A549 (cell line): ENCODE results near the gene PVR. TPM values are rescaled to one million over a fixed set of nuclear protein-coding genes. Genes with fewer than 3 reads are reported as not detected.

Experiments
- ATAC-seq, 2 experiments: fragments of 200-7000 bp in 1 of 2; fragments of >200 bp in 1 of 2; cut with Nextera tagmentation in 1 of 2; cut with Tn5 transposase in 1 of 2; 3 replicates each; pipeline versions ENCODE4 v1.8.0 to v1.9.1; 2018 to 2020; ENCODE audit warnings: mild to moderate bottlenecking in 1 of 2, moderate library complexity in 1 of 2
- CTCF ChIA-PET: fragments of 300-600 bp; sonication (Branson Sonifier 250); formaldehyde crosslinking; extraction: SDS; loops from one replicate; lab custom pipeline; 2021; ENCODE audit warnings: antibody characterized with exemption, inconsistent platforms; lab: Yijun Ruan, JAX
- POLR2A ChIA-PET: fragments of 350-600 bp; formaldehyde crosslinking; extraction: SDS; loops from one replicate; lab custom pipeline; 2021; ENCODE audit warnings: antibody characterized with exemption, inconsistent platforms; lab: Yijun Ruan, JAX
- DNase-seq, 2 experiments: peaks; one replicate each; pipeline versions ENCODE4 v3.0.0 to v3.0.0-alpha.2; 2011 to 2016; ENCODE audit warnings: low read depth in 1 of 2, low spot score in 1 of 2
- FAIRE-seq: peaks from 2 replicates; lab custom pipeline; 2011; peaks lifted over from hg19 to GRCh38; lab: Jason Lieb, UNC
- H3K27ac ChIP-seq, 2 experiments: fragments of >200 bp; sonication (Bioruptor Twin); formaldehyde crosslinking; 3 replicates each; pipeline ENCODE4 v1.5.1; 2016 to 2017
- H3K4me1 ChIP-seq: fragments of >200 bp; sonication (Bioruptor Twin); formaldehyde crosslinking; 3 replicates; pipeline ENCODE4 v1.6.1; 2016
- H3K4me2 ChIP-seq: fragments of >200 bp; sonication (Bioruptor Twin); formaldehyde crosslinking; 3 replicates; pipeline ENCODE4 v1.6.1; 2016
- H3K4me3 ChIP-seq: fragments of >200 bp; sonication (Bioruptor Twin); formaldehyde crosslinking; 3 replicates; pipeline ENCODE4 v1.5.1; 2016
- H3K9me3 ChIP-seq: fragments of >200 bp; sonication (Bioruptor Twin); formaldehyde crosslinking; 3 replicates; pipeline ENCODE4 v1.6.1; 2016
- ATOH8 ChIP-seq: fragments of 250-450 bp; sonication (Bioruptor Pico); IDR thresholded peaks from 2 replicates; pipeline ENCODE4 v1.5.0; 2020; ENCODE audit warnings: low read depth, mild to moderate bottlenecking, moderate library complexity
- EHF ChIP-seq: fragments of 250-450 bp; sonication (Bioruptor Pico); IDR thresholded peaks from 2 replicates; pipeline ENCODE4 v1.5.0; 2020; ENCODE audit warnings: mild to moderate bottlenecking
- EP300 ChIP-seq, 2 experiments: fragments of >200 bp; sonication (Bioruptor Twin); formaldehyde crosslinking; IDR thresholded peaks; 2 replicates in 1 of 2; 3 replicates in 1 of 2; pipeline ENCODE4 v1.6.1; 2016 to 2017
- ESRRA ChIP-seq: fragments of 150-350 bp; IDR thresholded peaks from 2 replicates; pipeline ENCODE4 v1.6.1; 2014; ENCODE audit warnings: mild to moderate bottlenecking, low read length, borderline replicate concordance
- FOSB ChIP-seq: fragments of 250-450 bp; sonication (Bioruptor Pico); IDR thresholded peaks from 2 replicates; pipeline ENCODE4 v1.5.0; 2020; ENCODE audit warnings: mild to moderate bottlenecking, moderate library complexity
- FOSL2 ChIP-seq, 2 experiments: fragments of 450-650 bp in 1 of 2; fragments of >200 bp in 1 of 2; sonication (Bioruptor Twin) in 1 of 2; formaldehyde crosslinking; IDR thresholded peaks; 2 replicates each; pipeline versions ENCODE4 v1.5.0 to v1.6.1; 2016 to 2020; ENCODE audit warnings: mild to moderate bottlenecking in 1 of 2, moderate library complexity in 1 of 2
- HMGXB4 ChIP-seq: fragments of 250-450 bp; sonication (Bioruptor Pico); IDR thresholded peaks from 2 replicates; pipeline ENCODE4 v1.5.0; 2021; ENCODE audit warnings: mild to moderate bottlenecking, moderate library complexity, borderline replicate concordance
- JUNB ChIP-seq: fragments of >200 bp; sonication (Bioruptor Twin); formaldehyde crosslinking; IDR thresholded peaks from 2 replicates; pipeline ENCODE4 v1.6.1; 2016
- MAFK ChIP-seq: fragments of 450-650 bp; IDR thresholded peaks from 2 replicates; pipeline ENCODE4 v1.6.1; 2014; ENCODE audit not compliant: partially characterized antibody
- MAX ChIP-seq: IDR thresholded peaks from 2 replicates; pipeline ENCODE4 v1.6.1; 2012
- NFE2L2 ChIP-seq: fragments of 150-350 bp; conservative IDR thresholded peaks from 2 replicates; pipeline ENCODE4 v1.6.1; 2014; ENCODE audit warnings: low read length
- REST ChIP-seq: fragments of 200-600 bp; sonication (generic); IDR thresholded peaks from 2 replicates; pipeline ENCODE4 v1.6.1; 2016; ENCODE audit warnings: antibody characterized with exemption, mild to moderate bottlenecking, moderate library complexity
- TFCP2L1 ChIP-seq: fragments of 250-450 bp; sonication (Bioruptor Pico); IDR thresholded peaks from 2 replicates; pipeline ENCODE4 v1.5.0; 2021; ENCODE audit warnings: mild to moderate bottlenecking
- ZNF302 ChIP-seq: fragments of 250-450 bp; sonication (Bioruptor Pico); IDR thresholded peaks from 2 replicates; pipeline ENCODE4 v1.9.0; 2021; ENCODE audit warnings: inconsistent platforms, mild to moderate bottlenecking, moderate library complexity
- WGBS: methylation state at CpG from one replicate; pipeline ENCODE4 v1.1.6; 2017; ENCODE audit errors: missing lambda C conversion rate; 5-methylcytosine and 5-hydroxymethylcytosine counted together
- polyA plus RNA-seq, 4 experiments: library from polyadenylated mRNA; depleted of rRNA in 3 of 4; stranded (reverse); fragments of >200 nt; fragmentation: RNase III in 1 of 4; extraction: RNeasy Plus Mini Kit Qiagen cat#74134 plus additional on column Dnase treatment in 1 of 4; gene quantifications; 2 replicates in 3 of 4; 3 replicates in 1 of 4; pipeline ENCODE4 v1.2.3, GENCODE V29; 2011 to 2017
- TF ChIP-seq, protein P1 (sequence below): fragments of >200 bp; sonication (Bioruptor Twin); formaldehyde crosslinking; IDR thresholded peaks from 3 replicates; pipeline ENCODE4 v1.6.1; 2016
- TF ChIP-seq, protein P2 (sequence below): IDR thresholded peaks from 2 replicates; pipeline ENCODE4 v1.6.1; 2012; ENCODE audit warnings: low read depth, borderline replicate concordance

PVR gene
- polyA plus RNA-seq, 2 of the 4 experiments (the other 2 are of a cell fraction), result 90.3 to 108 TPM

GRCh38 chr19:44684892-44685863 lies 41.5 kb downstream of the PVR start (continued):
- TF ChIP-seq HMGXB4 (CRISPR knock-in tag), result no peak
- TF ChIP-seq MAX, result peak; percentile 86
- TF ChIP-seq ESRRA, result 0 out of 2 replicates have a peak, but pooled peaks have one; percentile 63

DNA sequence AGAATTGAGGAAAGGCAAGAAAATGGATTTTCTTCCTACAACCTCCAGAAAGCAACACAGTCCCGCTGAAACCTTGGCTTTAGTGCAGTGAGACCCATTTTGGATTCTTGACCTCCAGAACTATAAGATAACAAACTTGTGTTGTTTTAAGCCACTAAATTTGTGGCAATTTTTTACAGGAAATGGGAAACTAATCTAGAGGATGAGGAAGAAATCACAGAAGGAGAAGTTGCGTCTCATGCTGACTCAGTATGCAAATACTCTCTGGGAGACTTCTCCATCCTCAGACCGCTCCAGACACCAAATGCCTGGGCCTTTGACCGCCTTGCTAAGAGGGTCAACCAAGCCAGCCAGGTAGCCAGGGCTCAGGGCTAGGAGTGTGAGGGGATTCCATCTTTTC lies 42.2 kb downstream of the PVR start:
- 16% methylated on average over 4 of the region's 4 CpGs for WGBS
- H3K27ac ChIP-seq, result peak overlapping the region; percentile 87 to 92
- TF ChIP-seq, protein P1, sequence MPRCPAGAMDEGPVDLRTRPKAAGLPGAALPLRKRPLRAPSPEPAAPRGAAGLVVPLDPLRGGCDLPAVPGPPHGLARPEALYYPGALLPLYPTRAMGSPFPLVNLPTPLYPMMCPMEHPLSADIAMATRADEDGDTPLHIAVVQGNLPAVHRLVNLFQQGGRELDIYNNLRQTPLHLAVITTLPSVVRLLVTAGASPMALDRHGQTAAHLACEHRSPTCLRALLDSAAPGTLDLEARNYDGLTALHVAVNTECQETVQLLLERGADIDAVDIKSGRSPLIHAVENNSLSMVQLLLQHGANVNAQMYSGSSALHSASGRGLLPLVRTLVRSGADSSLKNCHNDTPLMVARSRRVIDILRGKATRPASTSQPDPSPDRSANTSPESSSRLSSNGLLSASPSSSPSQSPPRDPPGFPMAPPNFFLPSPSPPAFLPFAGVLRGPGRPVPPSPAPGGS, result 0 out of 3 replicates have a peak, but pooled peaks have one; percentile 27
- peak; percentile 86; the same call in 1 of the 2 replicates for TF ChIP-seq EHF (CRISPR knock-in tag)
- TF ChIP-seq, protein P2, sequence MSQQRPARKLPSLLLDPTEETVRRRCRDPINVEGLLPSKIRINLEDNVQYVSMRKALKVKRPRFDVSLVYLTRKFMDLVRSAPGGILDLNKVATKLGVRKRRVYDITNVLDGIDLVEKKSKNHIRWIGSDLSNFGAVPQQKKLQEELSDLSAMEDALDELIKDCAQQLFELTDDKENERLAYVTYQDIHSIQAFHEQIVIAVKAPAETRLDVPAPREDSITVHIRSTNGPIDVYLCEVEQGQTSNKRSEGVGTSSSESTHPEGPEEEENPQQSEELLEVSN, result no peak
- TF ChIP-seq NFE2L2, result peak; percentile 34; the same call in 1 of the 2 replicates
- TF ChIP-seq ZNF302 (CRISPR knock-in tag), result 0 out of 2 replicates have a peak, but pooled peaks have one; percentile 26
- TF ChIP-seq JUNB, result peak; percentile 30; the same call in 1 of the 2 replicates
- 0 out of 2 replicates have a peak, but pooled peaks have one; percentile 65 for TF ChIP-seq FOSB (CRISPR knock-in tag)
- peak; percentile 79 for TF ChIP-seq MAFK
- TF ChIP-seq FOSL2 (IDR thresholded peaks at IDR 0.05), result 0 out of 2 replicates have a peak, but pooled peaks have one; percentile 30
- peak; percentile 77 for TF ChIP-seq FOSL2 (CRISPR knock-in tag; IDR thresholded peaks at IDR 0.05)
- TF ChIP-seq ATOH8 (CRISPR knock-in tag), result 0 out of 2 replicates have a peak, but pooled peaks have one; percentile 30
- peak in 1 of 2 experiments; percentile 39; a peak in 1 of 5 replicates for TF ChIP-seq EP300 (IDR thresholded peaks at IDR 0.05)
- no peak for TF ChIP-seq REST
- no peak for TF ChIP-seq TFCP2L1 (CRISPR knock-in tag)
- ATAC-seq, result peak in 1 of 2 experiments; percentile 23; a peak in 3 of 6 replicates
- no peak for FAIRE-seq
- ChIA-PET CTCF (interaction anchor here (1.4 to 26.6 kb wide), 2 partner anchors 28 to 84 kb away, joined by 9 to 694 read pairs; partner anchors contain the start of gene CEACAM16), POLR2A (interaction anchor here (0.6 to 1.1 kb wide), 8 partner anchors 9 to 85 kb away, joined by 3 to 8 read pairs (median 4); partner anchors contain the start of gene PVR)
- peaks cover 84% of the 10 kb centered on the region for H3K4me1 ChIP-seq
- no peaks in the 10 kb centered on the region for H3K9me3 ChIP-seq
- H3K4me3 ChIP-seq, result no peak overlapping the region
- peak overlapping the region; percentile 56 for H3K4me2 ChIP-seq
- DNase-seq, result peak; percentile 60 to 83
